ENCODE measurements around the gene UBE2E3. TPM values are rescaled to one million over a fixed set of nuclear protein-coding genes. Genes with fewer than 3 reads are reported as not detected.

UBE2E3 gene
- total and polyA plus RNA-seq, 2 of the 13 experiments (the other 11 are each of a cell fraction or from before 2014, with no cell fraction given) = 45.7 to 92.6 TPM

- no peak for TF ChIP-seq MLXIP (CRISPR knock-in tag; IDR thresholded peaks at IDR 0.05; ENCODE audit: borderline replicate concordance)
- TF ChIP-seq SMARCC2 (IDR thresholded peaks at IDR 0.05) = no peak
- TF ChIP-seq, protein P1, sequence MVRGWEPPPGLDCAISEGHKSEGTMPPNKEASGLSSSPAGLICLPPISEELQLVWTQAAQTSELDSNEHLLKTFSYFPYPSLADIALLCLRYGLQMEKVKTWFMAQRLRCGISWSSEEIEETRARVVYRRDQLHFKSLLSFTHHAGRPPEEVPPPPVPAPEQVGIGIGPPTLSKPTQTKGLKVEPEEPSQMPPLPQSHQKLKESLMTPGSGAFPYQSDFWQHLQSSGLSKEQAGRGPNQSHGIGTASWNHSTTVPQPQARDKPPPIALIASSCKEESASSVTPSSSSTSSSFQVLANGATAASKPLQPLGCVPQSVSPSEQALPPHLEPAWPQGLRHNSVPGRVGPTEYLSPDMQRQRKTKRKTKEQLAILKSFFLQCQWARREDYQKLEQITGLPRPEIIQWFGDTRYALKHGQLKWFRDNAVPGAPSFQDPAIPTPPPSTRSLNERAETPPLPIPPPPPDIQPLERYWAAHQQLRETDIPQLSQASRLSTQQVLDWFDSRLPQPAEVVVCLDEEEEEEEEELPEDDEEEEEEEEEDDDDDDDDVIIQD (CRISPR knock-in tag; IDR thresholded peaks at IDR 0.05; ENCODE audit: low read depth) = no peak
- peak; percentile 55; the same call in 1 of the 2 replicates for TF ChIP-seq SMC3 (IDR thresholded peaks at IDR 0.05; ENCODE audit: low read length)
- TF ChIP-seq ZNF777 (CRISPR knock-in tag; IDR thresholded peaks at IDR 0.05) = no peak
- TF ChIP-seq ZNF383 (CRISPR knock-in tag; IDR thresholded peaks at IDR 0.05; ENCODE audit: borderline replicate concordance) = no peak
- TF ChIP-seq STAG1 (CRISPR knock-in tag; IDR thresholded peaks at IDR 0.05) = peak; percentile 79
- 0 out of 2 replicates have a peak, but pooled peaks have one; percentile 14 for TF ChIP-seq CREM (IDR thresholded peaks at IDR 0.05)
- no peak for TF ChIP-seq CREM (CRISPR knock-in tag; IDR thresholded peaks at IDR 0.05)
- 0 out of 2 replicates have a peak, but pooled peaks have one; percentile 18 for TF ChIP-seq GATAD1 (CRISPR knock-in tag; IDR thresholded peaks at IDR 0.05)
- peak; percentile 77 for TF ChIP-seq CTCF (CRISPR knock-in tag; IDR thresholded peaks at IDR 0.05)
Observed at GRCh38 chr2:181077128-181077709, 96.8 kb downstream of the UBE2E3 start (continued).
